NOMO-1 treated with dmso at 0.1 percent for 144 hours (cell line): ENCODE measurements around the gene TMEM184A.
A peak's percentile ranks its signal among the peaks of the same experiment; 100 is the strongest.

Experiments
- DNase-seq: peaks from one replicate; lab custom pipeline; 2025; ENCODE audit not compliant: unreplicated experiment; lab: John Stamatoyannopoulos, UW

The TMEM184A gene

DNA sequence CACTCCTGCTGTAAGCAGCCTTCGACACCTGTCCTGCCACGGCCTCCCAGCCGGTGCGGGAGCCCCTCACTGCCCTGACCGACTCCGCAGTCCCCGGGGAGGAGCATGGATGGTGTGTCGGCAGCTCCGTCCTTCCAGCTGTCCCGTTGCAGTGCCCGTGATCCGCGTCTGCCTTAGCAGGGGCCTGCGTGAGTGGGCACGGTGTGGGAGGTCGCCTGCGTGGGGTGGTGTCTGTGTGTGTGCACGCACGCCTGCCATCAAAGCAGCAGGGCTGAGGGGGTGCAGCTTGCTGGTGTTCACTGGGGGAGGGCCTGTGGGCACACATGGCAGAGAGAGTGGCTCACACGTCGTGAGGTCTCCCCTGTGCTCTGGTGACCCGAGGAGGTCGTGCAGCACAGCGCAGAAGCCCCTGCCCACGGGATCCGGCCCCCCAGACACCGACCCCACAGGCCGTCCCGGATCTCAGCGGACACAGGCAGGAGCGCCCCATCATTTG lies 15.2 kb downstream of the TMEM184A start:
- DNase-seq = no peak

GRCh38 chr7:1539882-1540775 lies 15.9 kb downstream of the TMEM184A start:
- DNase-seq = no peak

GRCh38 chr7:1539181-1539881 lies 16.7 kb downstream of the TMEM184A start:
- DNase-seq = no peak

GRCh38 chr7:1538544-1539180 lies 17.3 kb downstream of the TMEM184A start:
- DNase-seq = no peak

- no peak for DNase-seq
Measured at GRCh38 chr7:1537535-1538412, 18.2 kb downstream of the TMEM184A start.

DNA sequence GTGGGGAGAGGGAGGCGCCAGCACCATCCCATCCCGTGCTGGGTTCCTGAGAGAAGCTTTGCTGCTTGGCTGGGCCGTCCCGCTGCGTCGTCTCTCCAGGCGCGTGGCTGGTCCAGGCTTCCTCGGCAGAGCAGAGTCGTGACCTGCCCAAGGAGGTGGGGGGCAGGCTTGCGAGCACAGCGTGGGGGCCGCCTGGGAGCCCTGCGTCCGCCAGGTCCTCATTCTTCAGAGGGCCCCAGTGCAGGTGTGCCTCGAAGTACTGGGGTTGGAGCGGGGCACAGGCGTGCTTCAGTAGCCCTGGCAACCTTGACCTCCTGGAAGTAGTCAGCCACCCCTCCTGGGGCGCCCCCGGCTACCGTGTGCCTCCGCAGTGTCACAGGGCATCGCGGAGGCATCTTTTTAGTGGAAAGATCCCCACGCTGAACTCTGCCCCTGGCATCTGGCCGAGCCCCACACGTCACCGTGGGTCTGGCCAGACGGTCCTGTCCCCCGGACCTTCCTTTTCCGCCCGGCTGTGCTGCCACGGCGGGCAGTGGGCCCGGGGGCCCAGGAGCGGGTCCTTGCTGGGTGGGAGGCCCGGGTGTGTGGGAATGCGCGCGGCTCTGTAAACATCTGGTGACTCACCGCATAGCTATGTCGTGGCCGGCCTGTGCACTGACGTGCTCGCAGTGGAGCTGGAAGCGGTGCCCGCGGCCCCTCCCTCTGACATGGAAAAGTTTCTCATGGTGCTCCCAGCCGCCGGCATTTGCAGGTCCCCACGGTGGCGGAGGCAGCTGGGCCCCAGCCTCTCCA lies 19.1 kb downstream of the TMEM184A start:
- no peak for DNase-seq

DNA sequence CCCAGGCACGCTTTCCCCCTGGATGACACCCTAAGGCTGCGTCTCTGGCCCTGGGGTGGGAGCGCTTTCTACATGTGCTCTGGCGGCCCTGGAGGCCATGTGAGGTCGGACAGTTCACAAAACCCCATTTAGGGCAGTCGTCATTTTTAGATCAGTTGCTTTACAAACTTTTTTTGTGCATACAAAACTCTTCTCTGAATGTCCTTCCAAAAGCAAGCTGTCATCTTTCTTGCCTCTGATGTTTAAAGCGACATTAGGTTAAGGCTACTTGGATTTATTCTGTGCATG lies 19.6 kb downstream of the TMEM184A start:
- no peak for DNase-seq

GRCh38 chr7:1535701-1536454 lies 20.1 kb downstream of the TMEM184A start:
- DNase-seq = no peak

GRCh38 chr7:1535100-1535458 lies 20.9 kb downstream of the TMEM184A start:
- no peak for DNase-seq

DNA sequence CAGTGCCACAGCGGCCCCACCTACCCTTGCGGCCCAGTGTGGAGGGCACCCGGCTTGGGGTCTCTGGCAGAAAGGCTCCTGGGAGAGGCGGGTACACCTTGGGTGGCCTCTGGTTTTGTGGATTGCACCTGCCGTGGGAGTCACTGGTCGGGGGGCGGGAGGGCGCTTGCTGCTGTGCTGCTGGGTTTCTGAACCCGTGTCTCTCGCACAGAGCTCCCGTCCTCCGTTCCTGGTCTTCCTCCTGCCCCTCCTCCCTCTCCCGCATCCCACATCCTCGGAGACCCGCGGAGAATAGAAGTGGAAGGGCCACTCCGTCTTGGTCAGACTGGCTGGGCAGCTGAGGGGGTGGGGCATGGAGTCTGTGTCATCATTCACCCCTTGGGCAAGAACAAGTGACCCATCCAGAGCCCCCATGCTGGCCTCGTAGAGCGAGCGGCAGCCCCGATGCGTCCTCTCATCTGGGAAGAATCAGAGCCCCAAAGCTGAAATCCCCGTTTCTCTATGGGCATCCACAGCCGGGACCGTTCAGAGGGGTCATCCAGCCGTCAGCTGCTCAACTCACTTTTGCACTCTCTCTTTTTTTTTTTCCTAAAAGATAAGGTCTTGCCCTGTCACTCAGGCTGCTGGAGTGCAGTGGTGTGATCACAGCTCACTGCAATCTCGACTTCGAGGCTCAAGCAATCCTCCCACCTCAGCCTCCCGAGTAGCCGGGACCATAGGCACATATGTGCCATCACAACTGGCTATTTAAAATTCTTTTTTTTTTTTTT lies 21.5 kb downstream of the TMEM184A start:
- no peak for DNase-seq

GRCh38 chr7:1533547-1534329 lies 22.3 kb downstream of the TMEM184A start:
- no peak for DNase-seq

DNA sequence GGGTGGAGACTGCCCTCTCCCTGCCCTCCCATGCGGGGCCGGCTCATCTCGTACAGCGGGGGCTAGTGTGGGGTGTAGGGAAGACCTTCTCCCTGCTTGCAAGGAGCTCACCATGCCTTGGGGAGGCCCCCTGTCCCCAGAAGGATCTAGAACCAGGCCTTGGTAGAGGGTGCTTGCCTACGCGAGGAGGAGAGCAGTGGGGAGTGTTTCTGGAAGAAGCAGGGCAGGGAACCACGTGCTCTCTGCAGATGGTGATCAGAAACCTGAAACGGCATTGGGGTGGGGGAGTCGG lies 22.8 kb downstream of the TMEM184A start:
- DNase-seq = no peak

DNA sequence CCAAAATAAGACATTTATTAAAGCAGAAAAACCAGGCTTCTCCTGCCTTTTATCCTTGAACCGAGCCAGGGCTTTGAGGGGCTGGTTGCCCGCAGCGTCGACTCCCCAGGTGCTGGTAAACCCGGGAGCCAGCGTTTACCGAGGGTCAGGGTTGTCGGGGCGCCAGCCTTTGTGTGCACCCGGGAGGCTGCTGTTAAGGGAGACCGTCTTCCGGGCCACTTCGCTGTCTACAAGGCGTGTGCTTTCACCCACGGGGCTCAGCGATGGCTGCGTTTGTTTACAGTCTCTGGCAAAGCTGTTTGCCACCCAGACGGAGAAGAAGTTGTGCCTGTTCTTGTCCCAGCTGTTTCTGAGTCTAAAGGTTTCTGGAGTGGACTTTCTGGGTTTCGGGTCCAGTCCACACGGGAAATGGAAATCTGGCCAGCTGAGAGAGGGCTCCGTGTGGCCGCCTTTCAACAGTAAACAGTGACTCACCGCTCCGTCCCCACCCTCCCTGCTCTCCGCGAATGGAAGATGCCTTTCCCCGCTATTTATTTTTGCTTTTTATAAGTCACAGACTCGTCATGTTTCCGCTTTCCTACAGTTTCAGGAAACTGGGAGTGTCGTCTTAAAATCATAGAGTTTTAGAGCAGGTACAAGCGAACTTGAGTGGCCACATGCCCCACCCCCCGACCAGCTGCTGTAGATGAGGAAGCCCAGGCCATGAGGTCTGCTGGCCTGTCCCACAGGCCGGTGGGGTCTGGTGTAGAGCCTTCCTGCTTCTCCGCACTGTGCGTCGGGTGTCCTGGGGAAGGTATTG lies 23.4 kb downstream of the TMEM184A start:
- peak; percentile 76 for DNase-seq

- no peak for DNase-seq
Measured at GRCh38 chr7:1531979-1532455, 24.0 kb downstream of the TMEM184A start.

- DNase-seq = no peak
Measured at GRCh38 chr7:1531263-1531978, 24.6 kb downstream of the TMEM184A start.

- DNase-seq = no peak
Measured at GRCh38 chr7:1530946-1531262, 25.1 kb downstream of the TMEM184A start.
